Loucy (cell line): ENCODE data around the gene TRPM3.

Source experiments
- H2AFZ ChIP-seq: fragments of 200-600 bp; sonication (generic); 2 replicates; pipeline ENCODE4 v1.6.0; 2016; ENCODE audit warnings: antibody characterized with exemption, mild to moderate bottlenecking, low read length, moderate library complexity
- H3F3A ChIP-seq: fragments of 200-600 bp; 2 replicates; pipeline ENCODE4 v1.6.0; 2016; ENCODE audit warnings: antibody characterized with exemption, low read depth, mild to moderate bottlenecking
- H3K27me3 ChIP-seq: fragments of 200-600 bp; sonication (generic); 2 replicates; pipeline ENCODE4 v1.6.1; 2014; ENCODE audit warnings: low read length, mild to moderate bottlenecking; ENCODE audit not compliant: insufficient read depth, poor library complexity, severe bottlenecking
- H3K36me3 ChIP-seq: fragments of 200-600 bp; sonication (generic); 2 replicates; pipeline ENCODE4 v1.6.1; 2016; ENCODE audit warnings: low read length; ENCODE audit not compliant: insufficient read depth
- H3K4me1 ChIP-seq: fragments of 200-600 bp; sonication (generic); 2 replicates; pipeline ENCODE4 v1.5.1; 2014; ENCODE audit warnings: low read length, mild to moderate bottlenecking; ENCODE audit not compliant: insufficient read depth, poor library complexity, severe bottlenecking
- H3K4me2 ChIP-seq: fragments of 200-600 bp; sonication (generic); 2 replicates; pipeline ENCODE4 v1.6.0; 2014; ENCODE audit warnings: antibody characterized with exemption, low read length, low read depth, mild to moderate bottlenecking; ENCODE audit not compliant: poor library complexity, severe bottlenecking
- H3K4me3 ChIP-seq: fragments of 200-600 bp; sonication (generic); 2 replicates; pipeline ENCODE4 v1.5.1; 2014; ENCODE audit warnings: low read length, mild to moderate bottlenecking, mixed read lengths; ENCODE audit not compliant: poor library complexity, severe bottlenecking
- H3K79me2 ChIP-seq: fragments of 200-600 bp; sonication (generic); 2 replicates; pipeline ENCODE4 v1.6.1; 2014; ENCODE audit warnings: low read length; ENCODE audit not compliant: insufficient read depth
- H3K9ac ChIP-seq: fragments of 200-600 bp; sonication (generic); 2 replicates; pipeline ENCODE4 v1.6.0; 2014; ENCODE audit warnings: mild to moderate bottlenecking, low read depth, low read length, moderate library complexity; ENCODE audit not compliant: poor library complexity, severe bottlenecking
- H3K9me2 ChIP-seq: fragments of 200-600 bp; sonication (generic); replicated peaks from 2 replicates; pipeline ENCODE4 v1.6.1; 2016; ENCODE audit warnings: low read depth, low read length, mixed read lengths
- H3K9me3 ChIP-seq: fragments of 200-600 bp; sonication (generic); 2 replicates; pipeline ENCODE4 v1.6.1; 2014; ENCODE audit warnings: mild to moderate bottlenecking, antibody characterized with exemption, low read length, low read depth; ENCODE audit not compliant: insufficient read depth
- H4K20me1 ChIP-seq: fragments of 200-600 bp; sonication (generic); 2 replicates; pipeline ENCODE4 v1.6.0; 2014; ENCODE audit warnings: antibody characterized with exemption, low read length, mild to moderate bottlenecking; ENCODE audit not compliant: insufficient read depth, poor library complexity, severe bottlenecking
- CTCF ChIP-seq: fragments of 200-600 bp; sonication (generic); conservative IDR thresholded peaks from 2 replicates; pipeline ENCODE4 v1.5.1; 2014; ENCODE audit warnings: mild to moderate bottlenecking, antibody characterized with exemption, low read length
- EZH2phosphoT487 ChIP-seq: fragments of 200-600 bp; IDR thresholded peaks from 2 replicates; pipeline ENCODE4 v1.6.1; 2018; ENCODE audit warnings: antibody characterized with exemption, mild to moderate bottlenecking, moderate library complexity, borderline replicate concordance

TRPM3 gene

GRCh38 chr9:70868041-70868440 is 253.4 kb downstream of the TRPM3 start:
- no peak for TF ChIP-seq EZH2phosphoT487
- TF ChIP-seq CTCF: no peak
- Histone ChIP-seq H3F3A (no peaks in the 10 kb centered on the region), H3K9ac (no peak overlapping the region), H3K4me2 (no peak overlapping the region), H3K9me3 (no peaks in the 10 kb centered on the region), H3K79me2 (no peaks in the 10 kb centered on the region), H3K4me3 (no peak overlapping the region), H3K27me3 (no peaks in the 10 kb centered on the region), H3K9me2 (no peaks in the 10 kb centered on the region), H4K20me1 (no peaks in the 10 kb centered on the region), H2AFZ (no peak overlapping the region), H3K4me1 (no peaks in the 10 kb centered on the region), H3K36me3 (no peaks in the 10 kb centered on the region)

GRCh38 chr9:70865471-70865870 is 255.9 kb downstream of the TRPM3 start:
- H2AFZ ChIP-seq: no peak overlapping the region
- no peak overlapping the region for H3K4me3 ChIP-seq
- no peaks in the 10 kb centered on the region for H3K79me2 ChIP-seq
- H3K9me2 ChIP-seq: no peaks in the 10 kb centered on the region
- H4K20me1 ChIP-seq: no peaks in the 10 kb centered on the region
- H3K36me3 ChIP-seq: no peaks in the 10 kb centered on the region
- no peaks in the 10 kb centered on the region for H3K9me3 ChIP-seq
- H3K4me1 ChIP-seq: no peaks in the 10 kb centered on the region
- no peaks in the 10 kb centered on the region for H3K27me3 ChIP-seq
- H3F3A ChIP-seq: no peaks in the 10 kb centered on the region
- no peak overlapping the region for H3K4me2 ChIP-seq
- TF ChIP-seq CTCF: no peak
- no peak for TF ChIP-seq EZH2phosphoT487
- no peak overlapping the region for H3K9ac ChIP-seq

- H3K9me3 ChIP-seq: no peaks in the 10 kb centered on the region
- H3F3A ChIP-seq: no peaks in the 10 kb centered on the region
- H3K27me3 ChIP-seq: no peaks in the 10 kb centered on the region
- no peak overlapping the region for H3K4me2 ChIP-seq
- H4K20me1 ChIP-seq: no peaks in the 10 kb centered on the region
- no peak overlapping the region for H3K4me3 ChIP-seq
- TF ChIP-seq CTCF (no peak), EZH2phosphoT487 (no peak)
- no peak overlapping the region for H2AFZ ChIP-seq
- H3K9ac ChIP-seq: no peak overlapping the region
- no peaks in the 10 kb centered on the region for H3K9me2 ChIP-seq
- no peaks in the 10 kb centered on the region for H3K79me2 ChIP-seq
- no peaks in the 10 kb centered on the region for H3K4me1 ChIP-seq
- no peaks in the 10 kb centered on the region for H3K36me3 ChIP-seq
Observed at GRCh38 chr9:70861797-70862196, 259.6 kb downstream of the TRPM3 start.
